ENCODE measurements around the gene CACNA1D. TPM values are rescaled to one million over a fixed set of nuclear protein-coding genes. Genes with fewer than 3 reads are reported as not detected.

Gene CACNA1D
- total RNA-seq, 2 experiments from 2014 or later = not detected

- Mint-ChIP-seq H3K4me3 (no peak overlapping the region), H3K27ac (no peak overlapping the region), H3K4me1 (no peaks in the 10 kb centered on the region), H3K27me3 (peaks cover 8% of the 10 kb centered on the region), H3K9me3 (no peaks in the 10 kb centered on the region), H3K36me3 (no peaks in the 10 kb centered on the region)
- DNase-seq = no peak
These were observed 237.7 kb downstream of the CACNA1D start for GRCh38 chr3:53731934-53732624.

- no peaks in the 10 kb centered on the region for H3K9me3 Mint-ChIP-seq
- no peak overlapping the region for H3K4me3 Mint-ChIP-seq
- H3K36me3 Mint-ChIP-seq = no peaks in the 10 kb centered on the region
- no peaks in the 10 kb centered on the region for H3K27me3 Mint-ChIP-seq
- H3K4me1 Mint-ChIP-seq = no peaks in the 10 kb centered on the region
- H3K27ac Mint-ChIP-seq = no peak overlapping the region
- no peak for DNase-seq
These were observed 239.0 kb downstream of the CACNA1D start for GRCh38 chr3:53733446-53733845.

GRCh38 chr3:53739966-53740365 lies 245.6 kb downstream of the CACNA1D start:
- peaks cover 4% of the 10 kb centered on the region for H3K27me3 Mint-ChIP-seq
- no peak overlapping the region for H3K4me3 Mint-ChIP-seq
- H3K9me3 Mint-ChIP-seq = no peaks in the 10 kb centered on the region
- no peaks in the 10 kb centered on the region for H3K4me1 Mint-ChIP-seq
- no peak for DNase-seq
- no peak overlapping the region for H3K27ac Mint-ChIP-seq
- H3K36me3 Mint-ChIP-seq = no peaks in the 10 kb centered on the region

GRCh38 chr3:53740956-53741355 lies 246.5 kb downstream of the CACNA1D start:
- no peak for DNase-seq
- H3K27me3 Mint-ChIP-seq = peaks cover 4% of the 10 kb centered on the region
- H3K9me3 Mint-ChIP-seq = no peaks in the 10 kb centered on the region
- no peaks in the 10 kb centered on the region for H3K36me3 Mint-ChIP-seq
- H3K27ac Mint-ChIP-seq = no peak overlapping the region
- no peak overlapping the region for H3K4me3 Mint-ChIP-seq
- no peaks in the 10 kb centered on the region for H3K4me1 Mint-ChIP-seq

- Mint-ChIP-seq H3K27me3 (peaks cover 4% of the 10 kb centered on the region), H3K4me3 (no peak overlapping the region), H3K4me1 (no peaks in the 10 kb centered on the region), H3K9me3 (no peaks in the 10 kb centered on the region), H3K27ac (no peak overlapping the region), H3K36me3 (no peaks in the 10 kb centered on the region)
- no peak for DNase-seq
These were observed 249.9 kb downstream of the CACNA1D start for GRCh38 chr3:53744351-53744750.

- no peaks in the 10 kb centered on the region for H3K36me3 Mint-ChIP-seq
- peaks cover 5% of the 10 kb centered on the region for H3K27me3 Mint-ChIP-seq
- H3K4me1 Mint-ChIP-seq = no peaks in the 10 kb centered on the region
- no peak overlapping the region for H3K4me3 Mint-ChIP-seq
- no peaks in the 10 kb centered on the region for H3K9me3 Mint-ChIP-seq
- H3K27ac Mint-ChIP-seq = no peak overlapping the region
- no peak for DNase-seq
These were observed 253.1 kb downstream of the CACNA1D start for GRCh38 chr3:53747559-53747958.

GRCh38 chr3:53748512-53749271 lies 254.3 kb downstream of the CACNA1D start:
- no peaks in the 10 kb centered on the region for H3K36me3 Mint-ChIP-seq
- H3K9me3 Mint-ChIP-seq = no peaks in the 10 kb centered on the region
- no peak for DNase-seq
- peaks cover 5% of the 10 kb centered on the region for H3K27me3 Mint-ChIP-seq
- no peak overlapping the region for H3K4me3 Mint-ChIP-seq
- H3K27ac Mint-ChIP-seq = no peak overlapping the region
- H3K4me1 Mint-ChIP-seq = peaks cover 5% of the 10 kb centered on the region

- H3K36me3 Mint-ChIP-seq = no peaks in the 10 kb centered on the region
- H3K4me1 Mint-ChIP-seq = peaks cover 10% of the 10 kb centered on the region
- no peak overlapping the region for H3K4me3 Mint-ChIP-seq
- no peak overlapping the region for H3K27ac Mint-ChIP-seq
- DNase-seq = no peak
- peaks cover 7% of the 10 kb centered on the region for H3K27me3 Mint-ChIP-seq
- no peaks in the 10 kb centered on the region for H3K9me3 Mint-ChIP-seq
These were observed 255.0 kb downstream of the CACNA1D start for GRCh38 chr3:53749448-53749847.

- no peaks in the 10 kb centered on the region for H3K9me3 Mint-ChIP-seq
- no peaks in the 10 kb centered on the region for H3K36me3 Mint-ChIP-seq
- no peak for DNase-seq
- H3K27ac Mint-ChIP-seq = no peak overlapping the region
- peaks cover 10% of the 10 kb centered on the region for H3K27me3 Mint-ChIP-seq
- peaks cover 11% of the 10 kb centered on the region for H3K4me1 Mint-ChIP-seq
- H3K4me3 Mint-ChIP-seq = no peak overlapping the region
These were observed 256.1 kb downstream of the CACNA1D start for GRCh38 chr3:53750253-53751210.

- Mint-ChIP-seq H3K4me1 (peaks cover 11% of the 10 kb centered on the region), H3K27ac (no peak overlapping the region)
- DNase-seq = no peak
These were observed 259.2 kb downstream of the CACNA1D start for GRCh38 chr3:53753518-53754183.

GRCh38 chr3:53754325-53754724 lies 259.9 kb downstream of the CACNA1D start:
- H3K4me3 Mint-ChIP-seq = no peak overlapping the region

More at GRCh38 chr3:53753518-53754183, 259.2 kb downstream of the CACNA1D start:
- Mint-ChIP-seq H3K9me3 (no peaks in the 10 kb centered on the region), H3K4me3 (no peak overlapping the region), H3K27me3 (peaks cover 15% of the 10 kb centered on the region), H3K36me3 (no peaks in the 10 kb centered on the region)

GRCh38 chr3:53758846-53759245 lies 264.4 kb downstream of the CACNA1D start:
- no peak for DNase-seq
- Mint-ChIP-seq H3K4me3 (no peak overlapping the region), H3K9me3 (no peaks in the 10 kb centered on the region), H3K36me3 (no peaks in the 10 kb centered on the region), H3K4me1 (peaks cover 6% of the 10 kb centered on the region), H3K27ac (no peak overlapping the region), H3K27me3 (peaks cover 12% of the 10 kb centered on the region)

More at GRCh38 chr3:53754325-53754724, 259.9 kb downstream of the CACNA1D start:
- peaks cover 16% of the 10 kb centered on the region for H3K27me3 Mint-ChIP-seq
- H3K36me3 Mint-ChIP-seq = no peaks in the 10 kb centered on the region
- peaks cover 11% of the 10 kb centered on the region for H3K4me1 Mint-ChIP-seq
- no peak for DNase-seq
- H3K9me3 Mint-ChIP-seq = no peaks in the 10 kb centered on the region
- no peak overlapping the region for H3K27ac Mint-ChIP-seq

GRCh38 chr3:53763353-53763752 lies 268.9 kb downstream of the CACNA1D start:
- Mint-ChIP-seq H3K4me1 (no peaks in the 10 kb centered on the region), H3K27me3 (peaks cover 4% of the 10 kb centered on the region), H3K27ac (no peak overlapping the region), H3K36me3 (no peaks in the 10 kb centered on the region), H3K4me3 (no peak overlapping the region), H3K9me3 (no peaks in the 10 kb centered on the region)
- no peak for DNase-seq

GRCh38 chr3:53764026-53764775 lies 269.8 kb downstream of the CACNA1D start:
- Mint-ChIP-seq H3K4me3 (no peak overlapping the region), H3K27me3 (no peaks in the 10 kb centered on the region), H3K4me1 (no peaks in the 10 kb centered on the region), H3K9me3 (no peaks in the 10 kb centered on the region), H3K36me3 (no peaks in the 10 kb centered on the region), H3K27ac (no peak overlapping the region)
- no peak for DNase-seq
